ENCODE data around the gene CREB5. TPM values are rescaled to one million over a fixed set of nuclear protein-coding genes. Genes with fewer than 3 reads are reported as not detected.

CREB5 gene
- total RNA-seq, 4 donors from 2014 or later, result 6.6 to 18.6 (median 12.6) TPM

GRCh38 chr7:28371846-28372245 lies 40.5 kb upstream of the CREB5 start:
- TF ChIP-seq EP300 (IDR thresholded peaks at IDR 0.05) (no peak), POLR2A (IDR thresholded peaks at IDR 0.05; ENCODE audit: low read depth) (no peak), POLR2AphosphoS5 (IDR thresholded peaks at IDR 0.05) (no peak), CTCF (IDR thresholded peaks at IDR 0.05) (no peak)
- 44% methylated on average over 7 of the region's 7 CpGs for WGBS
- intact Hi-C loops (cut with DNase I), result no loop called here

DNA sequence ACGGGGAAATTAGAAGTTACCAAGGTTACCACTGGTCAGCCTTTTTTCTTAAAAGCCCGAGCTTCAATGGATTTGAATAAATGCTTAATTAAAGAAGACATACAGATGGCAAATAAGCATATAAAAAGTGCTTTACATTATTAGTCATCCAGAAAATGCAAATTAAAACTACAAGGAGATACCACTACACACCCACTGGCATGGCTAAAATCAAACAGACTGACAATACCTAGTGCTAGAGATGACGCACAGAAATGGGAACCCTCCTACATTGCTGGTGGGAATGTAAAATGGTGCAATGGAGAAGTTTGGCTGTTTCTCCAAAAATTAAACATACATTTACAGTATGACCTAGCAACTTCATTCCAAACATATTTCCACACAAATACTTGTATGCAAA lies 38.3 kb upstream of the CREB5 start:
- Histone ChIP-seq H3K27ac (replicated peaks in 1 of 4) (no peak overlapping the region), H3K36me3 (no peaks in the 10 kb centered on the region), H3K9me3 (no peaks in the 10 kb centered on the region), H3K4me1 (peaks cover 0 to 12% (median 8%) of the 10 kb centered on the region in 4 donors), H3K27me3 (no peaks in the 10 kb centered on the region), H3K4me3 (no peak overlapping the region)
- no peak for DNase-seq (ENCODE audit: extremely low spot score)
- intact Hi-C loops (cut with DNase I), result no loop called here
- 95% methylated on average over 3 of the region's 3 CpGs for WGBS
- TF ChIP-seq POLR2A (IDR thresholded peaks at IDR 0.05; ENCODE audit: low read depth) (no peak), EP300 (IDR thresholded peaks at IDR 0.05) (no peak), POLR2AphosphoS5 (IDR thresholded peaks at IDR 0.05) (no peak), CTCF (IDR thresholded peaks at IDR 0.05) (no peak)

More at GRCh38 chr7:28371846-28372245, 40.5 kb upstream of the CREB5 start:
- no peaks in the 10 kb centered on the region for H3K27me3 ChIP-seq
- peaks cover 0 to 12% (median 8%) of the 10 kb centered on the region in 4 donors for H3K4me1 ChIP-seq
- H3K36me3 ChIP-seq, result no peaks in the 10 kb centered on the region
- no peaks in the 10 kb centered on the region for H3K9me3 ChIP-seq
- H3K4me3 ChIP-seq, result no peak overlapping the region
- no peak overlapping the region for H3K27ac ChIP-seq (replicated peaks in 1 of 4)
- no peak for DNase-seq (ENCODE audit: extremely low spot score)

DNA sequence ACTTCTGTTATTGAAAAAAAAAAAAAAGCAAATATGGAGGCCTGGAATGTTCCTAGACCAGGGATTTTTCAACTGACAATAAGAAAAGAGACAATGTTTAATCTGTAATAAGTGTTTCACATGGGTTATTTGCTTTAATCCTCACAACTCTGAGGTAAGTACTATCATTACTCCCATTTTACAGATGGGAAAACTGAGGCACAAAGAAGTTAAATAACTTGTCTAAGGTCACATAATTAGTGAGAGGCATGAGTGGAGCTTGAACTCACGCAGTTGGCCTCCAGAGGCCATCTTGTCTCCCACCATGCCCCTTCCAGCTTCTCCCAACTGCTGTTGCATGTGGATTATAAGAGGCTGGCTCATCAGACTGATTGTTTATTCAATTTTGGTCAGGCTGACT lies 36.6 kb upstream of the CREB5 start:
- DNase-seq (ENCODE audit: extremely low spot score), result no peak
- intact Hi-C loops (cut with DNase I), result no loop called here
- H3K36me3 ChIP-seq, result no peaks in the 10 kb centered on the region
- no peak for TF ChIP-seq CTCF (IDR thresholded peaks at IDR 0.05)
- TF ChIP-seq POLR2A (IDR thresholded peaks at IDR 0.05; ENCODE audit: low read depth), result no peak
- no peak for TF ChIP-seq POLR2AphosphoS5 (IDR thresholded peaks at IDR 0.05)
- TF ChIP-seq EP300 (IDR thresholded peaks at IDR 0.05), result no peak
- H3K4me3 ChIP-seq, result no peak overlapping the region
- H3K4me1 ChIP-seq, result peaks cover 0 to 12% (median 8%) of the 10 kb centered on the region in 4 donors
- H3K9me3 ChIP-seq, result no peaks in the 10 kb centered on the region
- H3K27ac ChIP-seq (replicated peaks in 1 of 4), result no peak overlapping the region
- H3K27me3 ChIP-seq, result no peaks in the 10 kb centered on the region
- WGBS, result 86% methylated on average over 1 of the region's 1 CpG

- H3K27ac ChIP-seq (replicated peaks in 1 of 4), result no peak overlapping the region
- H3K4me1 ChIP-seq, result peaks cover 2 to 17% (median 12%) of the 10 kb centered on the region in 4 donors
- DNase-seq (ENCODE audit: extremely low spot score), result peak; percentile 31
- TF ChIP-seq POLR2A (IDR thresholded peaks at IDR 0.05; ENCODE audit: low read depth) (no peak), EP300 (IDR thresholded peaks at IDR 0.05) (no peak)
- H3K27me3 ChIP-seq, result no peaks in the 10 kb centered on the region
- no peaks in the 10 kb centered on the region for H3K9me3 ChIP-seq
- 83% methylated on average over 2 of the region's 2 CpGs for WGBS
- no peaks in the 10 kb centered on the region for H3K36me3 ChIP-seq
- intact Hi-C loops (cut with DNase I), result no loop called here
- H3K4me3 ChIP-seq, result no peak overlapping the region
Measured at GRCh38 chr7:28376634-28377033, 35.7 kb upstream of the CREB5 start.

GRCh38 chr7:28378574-28379149 lies 33.7 kb upstream of the CREB5 start:
- Histone ChIP-seq H3K27ac (replicated peaks in 1 of 4) (no peak overlapping the region), H3K36me3 (no peaks in the 10 kb centered on the region), H3K27me3 (no peaks in the 10 kb centered on the region), H3K9me3 (no peaks in the 10 kb centered on the region), H3K4me3 (no peak overlapping the region), H3K4me1 (peaks cover 6 to 15% (median 14%) of the 10 kb centered on the region in 4 donors)
- intact Hi-C loops (cut with DNase I), result no loop called here
- DNase-seq (ENCODE audit: extremely low spot score), result peak; percentile 29
- WGBS, result 69% methylated on average over 3 of the region's 3 CpGs
- TF ChIP-seq POLR2A (IDR thresholded peaks at IDR 0.05; ENCODE audit: low read depth) (no peak), POLR2AphosphoS5 (IDR thresholded peaks at IDR 0.05) (no peak), CTCF (IDR thresholded peaks at IDR 0.05) (no peak), EP300 (IDR thresholded peaks at IDR 0.05) (no peak)

All from esophagus muscularis mucosa (tissue), 4 donors.